Epithelial cell of esophagus (primary cell): ENCODE measurements around the gene HAUS8.

Experiments
- DNase-seq: peaks from one replicate; pipeline ENCODE4 v3.0.0; 2010; ENCODE audit warnings: low read depth
- H3K4me3 ChIP-seq: 2 replicates; pipeline ENCODE4 v1.5.1; 2011; ENCODE audit warnings: mild to moderate bottlenecking, low read length, control low read depth
- TF ChIP-seq, protein P1 (sequence below): IDR thresholded peaks from 2 replicates; pipeline ENCODE4 v1.5.1; 2011; ENCODE audit warnings: low read depth, mild to moderate bottlenecking, low read length, control low read depth, inconsistent platforms; ENCODE audit not compliant: insufficient read depth; ENCODE audit errors: missing control alignments

Gene HAUS8

DNA sequence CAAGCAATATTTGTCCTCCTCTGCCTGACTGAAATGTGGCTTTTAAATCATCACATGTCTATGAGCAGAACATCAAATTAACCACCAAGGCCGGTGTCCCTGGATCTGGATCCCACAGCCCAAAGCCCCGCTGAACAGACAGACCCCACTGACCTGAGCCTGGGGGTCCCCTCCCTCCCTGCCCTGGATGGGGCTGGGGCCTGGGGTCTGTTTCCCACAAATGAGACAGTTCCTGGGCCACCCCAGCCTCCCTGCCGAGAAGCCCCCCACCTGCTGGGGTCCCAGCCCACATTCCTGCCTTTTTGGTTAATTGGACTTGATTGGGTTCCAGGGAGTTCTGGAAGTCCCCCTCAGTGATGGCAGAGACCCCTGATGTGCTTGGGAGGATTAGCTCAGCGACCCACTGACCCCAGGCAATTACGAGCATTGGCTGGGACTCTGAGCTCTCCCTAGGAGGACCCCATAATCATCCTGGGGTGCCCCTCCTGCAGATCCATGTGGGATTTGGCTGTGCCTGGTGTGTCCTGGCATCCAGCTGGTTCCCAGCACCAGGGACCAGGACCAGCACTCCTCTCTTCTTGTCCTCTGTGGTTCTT lies 29.2 kb downstream of the HAUS8 start:
- DNase-seq: no peak
- TF ChIP-seq, protein P1, sequence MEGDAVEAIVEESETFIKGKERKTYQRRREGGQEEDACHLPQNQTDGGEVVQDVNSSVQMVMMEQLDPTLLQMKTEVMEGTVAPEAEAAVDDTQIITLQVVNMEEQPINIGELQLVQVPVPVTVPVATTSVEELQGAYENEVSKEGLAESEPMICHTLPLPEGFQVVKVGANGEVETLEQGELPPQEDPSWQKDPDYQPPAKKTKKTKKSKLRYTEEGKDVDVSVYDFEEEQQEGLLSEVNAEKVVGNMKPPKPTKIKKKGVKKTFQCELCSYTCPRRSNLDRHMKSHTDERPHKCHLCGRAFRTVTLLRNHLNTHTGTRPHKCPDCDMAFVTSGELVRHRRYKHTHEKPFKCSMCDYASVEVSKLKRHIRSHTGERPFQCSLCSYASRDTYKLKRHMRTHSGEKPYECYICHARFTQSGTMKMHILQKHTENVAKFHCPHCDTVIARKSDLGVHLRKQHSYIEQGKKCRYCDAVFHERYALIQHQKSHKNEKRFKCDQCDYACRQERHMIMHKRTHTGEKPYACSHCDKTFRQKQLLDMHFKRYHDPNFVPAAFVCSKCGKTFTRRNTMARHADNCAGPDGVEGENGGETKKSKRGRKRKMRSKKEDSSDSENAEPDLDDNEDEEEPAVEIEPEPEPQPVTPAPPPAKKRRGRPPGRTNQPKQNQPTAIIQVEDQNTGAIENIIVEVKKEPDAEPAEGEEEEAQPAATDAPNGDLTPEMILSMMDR: no peak
- H3K4me3 ChIP-seq: no peak overlapping the region

GRCh38 chr19:17043744-17044143 lies 31.5 kb downstream of the HAUS8 start:
- H3K4me3 ChIP-seq: no peak overlapping the region
- DNase-seq: no peak
- TF ChIP-seq, protein P1: no peak

DNA sequence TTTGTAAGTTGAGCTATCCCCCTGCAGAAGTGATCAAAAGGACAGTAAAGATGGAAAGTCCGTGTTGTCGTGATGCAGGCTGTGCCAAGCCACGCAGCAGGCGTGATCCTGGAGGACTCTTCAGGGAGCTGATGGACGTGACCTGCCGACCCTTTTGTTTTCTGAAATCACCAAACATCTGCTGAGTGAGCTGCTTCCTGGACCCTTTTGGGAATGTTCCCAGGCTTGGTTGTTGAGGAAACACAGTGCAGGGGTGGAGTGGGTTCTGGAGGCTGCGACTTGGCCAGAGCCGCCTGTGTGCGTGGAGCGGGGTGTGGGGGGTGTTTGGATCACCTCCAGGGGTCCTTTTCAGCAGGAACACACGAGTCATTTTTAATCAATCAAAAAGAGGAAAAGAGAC lies 33.3 kb downstream of the HAUS8 start:
- H3K4me3 ChIP-seq: no peak overlapping the region
- DNase-seq: no peak
- TF ChIP-seq, protein P1: no peak

GRCh38 chr19:17037966-17038500 lies 37.2 kb downstream of the HAUS8 start:
- TF ChIP-seq, protein P1: no peak
- DNase-seq: no peak
- H3K4me3 ChIP-seq: no peak overlapping the region

DNA sequence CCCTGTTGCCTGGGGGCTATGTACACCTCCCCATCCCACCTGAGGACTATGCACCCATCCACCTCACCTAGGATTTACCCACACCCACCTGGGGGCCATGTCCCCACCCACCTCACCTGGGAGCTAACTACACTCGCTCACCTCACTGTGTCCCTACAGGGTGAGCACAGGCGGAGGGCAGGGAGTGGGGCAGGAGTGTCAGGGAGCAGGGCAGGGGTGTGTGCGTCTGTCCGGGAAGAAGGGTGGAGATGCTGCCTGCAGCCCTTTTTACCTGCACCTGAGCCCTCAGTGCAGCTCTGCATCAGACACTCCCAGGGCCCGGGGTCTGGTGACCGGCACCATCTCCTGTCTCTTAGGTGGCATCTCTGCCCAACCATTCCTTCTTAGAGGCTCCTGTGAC lies 38.1 kb downstream of the HAUS8 start:
- DNase-seq: no peak
- TF ChIP-seq, protein P1: no peak
- H3K4me3 ChIP-seq: no peak overlapping the region

GRCh38 chr19:17036640-17037039 lies 38.6 kb downstream of the HAUS8 start:
- no peak for DNase-seq
- no peak overlapping the region for H3K4me3 ChIP-seq
- TF ChIP-seq, protein P1: no peak

GRCh38 chr19:17035842-17036424 lies 39.3 kb downstream of the HAUS8 start:
- DNase-seq: no peak
- TF ChIP-seq, protein P1: no peak
- no peak overlapping the region for H3K4me3 ChIP-seq
